Fibroblast of the conjunctiva (primary cell): ENCODE measurements around the gene IL22RA2.
"Not testable (repeated sequence)": the region's sequence is repeated elsewhere in the genome, so short reads cannot be mapped to it uniquely, and the experiment has no call there.

Source experiments
- DNase-seq: peaks from one replicate; pipeline ENCODE4 v3.0.0-alpha.2; 2010; ENCODE audit warnings: low read depth

IL22RA2 gene, protein sequence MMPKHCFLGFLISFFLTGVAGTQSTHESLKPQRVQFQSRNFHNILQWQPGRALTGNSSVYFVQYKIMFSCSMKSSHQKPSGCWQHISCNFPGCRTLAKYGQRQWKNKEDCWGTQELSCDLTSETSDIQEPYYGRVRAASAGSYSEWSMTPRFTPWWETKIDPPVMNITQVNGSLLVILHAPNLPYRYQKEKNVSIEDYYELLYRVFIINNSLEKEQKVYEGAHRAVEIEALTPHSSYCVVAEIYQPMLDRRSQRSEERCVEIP

DNA sequence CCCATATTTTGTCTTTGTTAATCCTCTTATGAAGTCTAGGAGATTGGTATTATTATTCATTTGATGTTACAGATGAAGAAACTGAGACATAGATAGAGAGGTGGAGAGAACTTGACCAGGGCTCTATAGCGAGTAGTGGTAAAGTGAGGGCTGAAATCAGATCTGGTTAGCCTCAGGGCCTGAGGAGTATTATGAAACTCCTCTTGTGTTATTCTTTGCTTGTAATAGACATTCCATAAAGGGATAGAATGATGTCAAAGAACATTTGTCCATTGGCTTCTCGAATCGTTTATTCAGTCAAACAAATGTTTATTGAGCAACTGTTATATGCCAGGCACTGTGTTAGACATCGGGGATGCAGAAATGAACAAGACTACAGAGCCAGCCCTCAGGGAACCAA is at the start of gene IL22RA2:
IL22RA2 (minus strand) TSS at position 144 of the 400 bp plus-strand sequence. CDS start 11,895 bp downstream, outside the sequence.
- no peak for DNase-seq

DNA sequence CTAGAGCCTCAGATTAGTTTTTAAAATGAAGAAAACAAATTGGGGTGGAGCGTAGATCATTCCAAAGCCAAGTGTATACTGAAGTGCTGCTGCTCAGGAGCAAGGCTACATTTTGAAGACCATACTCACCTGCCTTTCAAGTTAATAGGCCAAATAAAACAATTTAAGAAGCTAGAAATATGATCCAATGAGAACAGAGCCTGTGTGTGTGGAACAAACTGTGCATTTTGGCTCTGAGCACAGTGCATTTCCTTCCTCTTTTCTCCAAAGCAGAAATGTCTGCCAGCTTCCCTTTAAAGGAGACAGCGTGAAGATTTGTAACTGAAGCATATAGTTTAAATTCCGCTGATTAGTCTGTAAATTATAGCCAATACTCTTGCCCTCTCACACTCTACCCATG is 48.9 kb upstream of the IL22RA2 start:
- DNase-seq: no peak

DNA sequence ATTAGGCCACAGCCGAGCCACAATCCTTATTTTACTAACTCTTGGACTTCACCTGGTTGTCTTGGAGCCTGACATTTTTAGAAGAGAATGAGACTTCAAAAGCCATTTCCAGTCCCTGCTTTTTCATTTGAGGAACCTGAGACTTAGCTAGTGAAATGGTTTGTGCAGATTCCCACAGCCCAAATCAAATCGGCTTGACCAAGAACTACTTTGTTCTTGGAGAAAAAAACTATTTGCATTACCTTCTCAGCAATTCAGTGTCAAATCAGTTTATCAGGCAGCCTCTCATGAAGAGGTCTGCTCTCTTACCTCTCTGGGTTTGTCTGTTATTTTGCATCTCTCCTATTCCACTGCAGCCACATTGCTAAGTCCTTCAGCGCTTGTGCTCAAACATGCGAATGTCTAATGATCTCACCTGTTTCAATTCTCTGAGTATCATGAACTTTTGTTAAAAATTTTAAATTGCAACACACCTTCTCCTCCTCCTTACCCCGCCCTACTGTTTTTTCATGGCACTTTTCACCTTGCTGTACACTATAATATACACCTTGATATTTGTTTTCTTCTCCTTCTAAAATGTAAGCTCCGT is 46.3 kb upstream of the IL22RA2 start:
- DNase-seq: no peak

DNA sequence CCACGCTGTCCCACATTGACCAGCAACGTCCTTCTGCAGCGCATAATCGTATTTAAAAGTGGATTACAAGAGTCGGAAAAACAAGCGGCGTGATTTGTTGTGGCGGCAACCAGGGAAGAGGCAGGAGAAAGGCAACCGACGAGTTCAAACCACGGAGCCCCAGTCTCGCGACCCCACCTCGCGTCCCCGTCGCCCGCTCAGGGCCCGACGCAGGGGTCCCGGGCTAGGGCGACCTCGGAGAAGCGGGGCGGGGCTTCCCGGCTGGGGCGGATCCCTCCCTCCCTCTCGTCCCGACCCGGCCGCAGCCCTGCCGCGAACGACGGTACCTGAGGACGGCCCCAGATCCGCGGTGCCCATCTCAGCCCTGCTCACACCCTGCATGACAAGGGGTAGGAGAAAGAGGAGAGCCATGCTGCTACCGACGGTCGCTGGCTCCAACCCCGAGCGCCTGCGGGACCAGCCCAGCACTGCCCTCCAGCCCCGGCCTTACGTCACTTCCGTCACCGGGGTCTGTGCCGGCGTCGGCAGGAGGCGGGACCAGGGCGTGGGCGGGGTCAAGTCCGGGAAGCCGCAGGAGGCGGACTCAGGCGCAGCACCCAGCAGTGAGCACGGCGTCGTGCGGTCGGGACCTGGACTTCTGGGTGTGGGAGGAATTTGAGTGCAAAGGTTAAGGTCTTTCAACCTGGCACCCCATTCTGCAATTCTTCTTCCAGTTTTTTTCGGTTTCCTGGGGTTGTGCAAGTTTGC is 45.6 kb upstream of the IL22RA2 start, which contains the start of gene IFNGR1:
IFNGR1 (minus strand) TSS at position 469 of the 747 bp plus-strand sequence; CDS start at position 411, 58 bp downstream.
- peak; percentile 78 for DNase-seq

DNA sequence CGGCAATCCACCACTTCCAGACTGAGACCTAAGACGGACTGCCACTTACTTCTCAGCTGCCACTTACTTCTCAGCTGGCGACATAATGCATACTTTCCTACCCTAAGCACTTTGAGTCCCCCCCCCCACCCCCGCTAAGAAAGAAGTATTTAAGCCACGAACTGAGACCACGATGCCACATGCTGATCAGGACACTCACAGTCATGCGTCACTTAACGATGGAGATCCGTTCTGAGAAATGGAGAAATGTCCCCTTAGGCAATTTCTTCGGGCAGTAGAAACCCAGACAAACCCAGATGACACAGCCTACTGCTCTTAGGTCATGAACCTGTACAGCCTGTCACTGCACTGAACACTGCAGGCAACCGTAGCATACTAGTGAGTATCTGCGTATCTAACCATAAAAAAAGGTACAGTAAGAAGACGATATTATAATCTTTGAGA is 45.1 kb upstream of the IL22RA2 start:
- DNase-seq: no peak

DNA sequence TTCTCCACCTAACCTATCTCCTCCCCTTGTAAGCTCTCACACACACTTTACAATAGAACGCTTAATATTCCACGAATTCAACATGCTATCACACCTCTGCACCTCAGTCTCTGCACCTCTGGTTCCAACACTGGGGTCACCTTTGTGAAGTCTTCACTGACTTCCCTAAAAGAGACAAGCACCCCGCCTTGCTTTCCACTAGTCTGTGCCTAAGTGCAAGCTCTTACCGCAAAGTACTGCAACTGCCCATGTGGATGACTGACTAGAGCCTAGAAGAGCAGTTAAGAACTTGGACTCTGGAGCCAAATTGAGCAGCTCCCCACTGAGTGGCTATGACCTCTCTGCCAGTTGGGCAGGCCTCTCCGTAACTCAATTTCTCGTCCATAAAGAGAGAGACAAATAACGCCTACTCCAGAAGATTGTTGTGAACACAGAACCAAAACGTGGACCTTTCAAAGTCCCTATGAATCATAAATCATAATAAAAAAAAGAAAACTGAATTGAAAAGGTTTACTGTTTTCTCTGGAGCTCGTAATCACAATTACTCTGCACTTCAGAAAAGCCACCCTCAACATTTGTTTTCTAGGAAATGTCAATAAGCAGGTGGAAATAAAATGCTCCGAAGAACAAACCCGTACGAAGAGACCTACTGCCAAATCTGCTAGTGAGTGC is 44.5 kb upstream of the IL22RA2 start:
- DNase-seq: no peak

DNA sequence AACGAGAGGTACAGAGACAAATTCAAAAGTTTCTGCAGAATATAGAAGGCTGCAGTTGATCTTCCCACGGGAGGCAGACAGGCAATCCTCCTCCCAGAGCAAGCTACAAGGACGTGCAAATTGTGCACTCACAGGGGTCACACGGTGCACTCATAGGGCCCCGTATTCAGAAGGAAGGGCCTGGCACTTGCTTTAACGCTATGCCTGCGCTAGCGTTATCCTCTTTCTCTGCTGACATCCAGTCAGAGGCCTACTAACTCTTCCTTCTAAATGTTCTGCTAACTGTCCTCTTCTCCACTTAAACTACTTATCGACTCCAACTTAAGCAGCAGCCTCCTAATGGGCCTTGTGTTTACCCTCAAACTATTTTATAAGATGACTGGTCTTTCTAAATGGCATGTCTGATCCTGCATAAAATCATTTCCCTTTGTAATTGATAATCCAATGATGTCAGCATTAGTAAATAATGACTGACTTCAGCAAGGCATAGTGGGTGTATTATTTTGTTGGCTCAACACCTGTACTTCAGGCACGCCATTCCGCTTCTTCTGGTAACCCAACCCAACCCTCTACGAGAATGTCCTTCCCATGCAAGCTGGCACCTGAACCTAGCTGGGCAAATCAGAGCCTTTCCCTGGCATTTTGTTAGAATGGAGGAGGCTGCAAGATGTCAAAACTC is 43.6 kb upstream of the IL22RA2 start:
- DNase-seq: no peak

DNA sequence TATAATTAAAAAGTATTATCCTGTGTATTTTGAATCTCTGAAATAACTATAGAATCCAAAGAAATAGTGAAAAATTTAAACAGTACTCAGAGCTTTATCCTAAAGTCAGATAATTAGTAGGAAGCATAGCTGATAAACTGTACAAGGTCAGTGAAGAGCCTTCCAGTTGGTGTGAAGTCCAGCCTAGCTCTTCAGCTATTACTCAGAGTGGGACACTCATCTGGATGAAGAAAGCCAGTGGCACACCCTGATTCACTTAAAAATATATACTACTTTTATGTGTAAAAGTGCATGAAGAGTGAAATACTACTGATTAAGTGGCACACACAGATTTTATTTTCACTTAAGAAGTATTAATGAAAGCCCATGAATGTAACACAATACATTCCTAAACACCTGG is 42.7 kb upstream of the IL22RA2 start:
- DNase-seq: no peak

DNA sequence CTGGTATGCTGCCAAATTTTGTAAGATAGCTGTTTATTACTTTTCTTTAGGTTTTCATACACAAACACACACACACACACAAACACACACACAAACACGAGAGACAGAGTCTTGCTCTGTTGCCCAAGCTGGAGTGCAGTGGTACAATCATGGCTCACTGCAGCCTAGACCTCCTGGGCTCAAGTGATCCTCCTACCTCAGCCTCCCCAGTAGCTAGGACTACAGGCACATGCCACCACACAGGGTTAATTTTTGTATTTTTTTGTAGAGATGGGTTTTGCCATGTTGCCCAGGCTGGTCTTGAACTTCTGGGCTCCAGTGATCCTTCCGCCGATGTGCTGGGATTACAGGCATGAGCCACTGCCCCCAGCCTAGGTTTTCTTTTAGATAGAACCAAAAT is 42.2 kb upstream of the IL22RA2 start:
- DNase-seq: not testable (repeated sequence)

DNA sequence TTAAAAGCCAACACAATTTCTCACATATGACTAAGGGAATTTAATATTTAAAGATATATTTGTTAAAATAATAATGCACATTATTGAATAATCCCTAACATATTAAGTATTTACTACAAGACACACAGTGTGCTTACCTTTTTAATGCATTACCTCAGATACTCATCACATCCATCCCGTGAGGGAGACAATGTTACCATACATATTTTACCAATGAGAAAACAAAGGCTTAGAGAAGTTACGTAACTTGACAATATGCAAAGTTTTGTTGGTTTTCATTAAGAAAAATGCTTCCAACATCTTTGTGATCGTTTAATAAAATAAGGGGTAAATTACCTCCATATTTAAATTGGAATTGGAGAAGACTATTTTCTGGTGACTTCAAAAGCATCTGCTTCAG is 41.5 kb upstream of the IL22RA2 start:
- DNase-seq: no peak

DNA sequence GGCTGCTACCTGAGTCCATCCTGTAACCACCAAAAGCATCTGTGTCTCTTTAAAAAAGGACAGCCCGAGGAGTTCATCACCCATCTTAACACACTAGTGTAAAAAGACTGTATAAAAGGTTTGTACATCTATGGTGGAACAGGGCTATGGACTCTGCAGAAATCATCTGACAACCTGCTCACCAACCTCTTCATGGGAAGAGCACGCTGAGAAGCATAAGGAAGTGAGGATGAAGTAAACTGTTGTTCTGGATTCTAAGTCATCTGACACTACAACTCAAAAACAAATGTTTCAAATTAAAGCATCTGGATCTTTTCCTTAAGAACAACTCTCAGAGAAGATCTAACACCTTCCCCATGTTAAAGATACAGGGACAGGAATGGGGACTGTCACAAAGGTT is 40.4 kb upstream of the IL22RA2 start:
- no peak for DNase-seq

DNA sequence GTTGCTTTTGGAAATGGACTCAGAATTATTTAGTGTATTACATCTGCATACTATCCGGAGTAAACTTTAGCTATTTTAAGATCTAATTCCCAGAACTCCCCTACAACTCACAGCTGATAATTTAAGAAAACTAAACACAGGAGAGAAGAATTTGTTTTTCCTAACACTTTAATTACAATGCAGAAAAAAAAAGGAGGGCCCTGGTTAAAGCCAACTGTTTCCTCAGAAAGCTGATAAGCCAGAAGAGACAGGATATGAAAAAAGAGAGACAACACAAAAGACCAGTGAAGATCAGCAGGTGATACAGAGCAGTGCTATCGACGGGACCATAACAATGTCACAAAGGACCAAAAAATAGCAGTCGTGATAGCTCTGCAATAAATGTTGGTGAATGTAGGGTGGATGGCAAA is 39.9 kb upstream of the IL22RA2 start:
- no peak for DNase-seq

DNA sequence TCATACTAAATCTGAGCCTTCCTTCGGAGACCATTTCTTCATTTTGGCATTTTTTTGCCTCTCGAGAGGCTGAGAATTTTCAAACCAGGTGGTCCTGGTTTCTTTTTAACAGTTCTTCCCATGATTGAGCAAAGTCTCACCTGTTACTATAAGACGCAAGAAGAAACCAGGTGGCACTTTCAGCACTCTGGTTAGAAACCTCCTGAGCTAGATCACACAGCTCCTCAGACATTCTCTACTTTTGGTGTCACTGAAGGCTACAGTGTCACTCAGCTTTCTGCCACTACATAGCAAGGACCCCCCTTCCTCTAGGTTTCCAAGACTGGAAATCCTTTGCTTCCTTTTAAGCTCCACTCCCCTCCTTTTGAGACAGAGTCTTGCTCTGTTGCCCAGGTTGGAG is 38.5 kb upstream of the IL22RA2 start:
- DNase-seq: no peak

DNA sequence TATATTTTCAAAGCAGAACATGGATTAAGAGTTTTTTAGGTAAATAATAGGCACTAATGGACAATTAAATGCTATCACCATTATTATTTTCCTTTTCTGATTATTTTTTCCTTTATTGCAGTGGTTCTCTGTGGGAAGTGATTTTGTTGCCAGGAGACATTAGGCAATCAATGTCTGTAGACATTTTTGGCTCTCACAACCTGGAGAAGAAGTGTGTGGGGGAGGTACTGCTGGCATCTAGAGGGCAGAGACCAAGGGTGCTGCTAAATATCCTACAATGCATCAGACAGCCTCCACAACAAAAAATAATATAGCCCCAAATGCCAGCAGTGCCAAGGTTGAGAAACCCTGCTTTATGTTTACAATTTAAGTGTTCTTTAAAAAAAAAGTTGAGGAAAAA is 37.5 kb upstream of the IL22RA2 start:
- no peak for DNase-seq

DNA sequence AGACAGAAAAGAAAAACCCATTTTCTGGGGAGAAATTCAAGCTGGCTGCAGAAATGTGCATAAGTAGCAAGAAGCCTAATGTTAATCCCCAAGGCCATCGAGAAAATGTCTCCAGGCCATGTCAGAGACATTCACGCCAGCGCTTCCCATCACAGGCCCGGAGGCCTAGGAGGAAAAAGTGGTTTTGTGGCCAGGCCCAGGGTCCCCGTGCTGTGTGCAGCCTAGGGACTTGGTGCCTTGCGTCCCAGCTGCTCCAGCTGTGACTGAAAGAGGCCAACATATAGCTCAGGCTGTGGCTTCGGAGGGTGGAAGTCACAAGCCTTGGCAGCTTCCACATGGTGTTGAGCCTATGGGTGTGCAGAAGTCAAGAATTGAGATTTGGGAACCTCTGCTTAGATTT is 34.8 kb upstream of the IL22RA2 start:
- DNase-seq: no peak

DNA sequence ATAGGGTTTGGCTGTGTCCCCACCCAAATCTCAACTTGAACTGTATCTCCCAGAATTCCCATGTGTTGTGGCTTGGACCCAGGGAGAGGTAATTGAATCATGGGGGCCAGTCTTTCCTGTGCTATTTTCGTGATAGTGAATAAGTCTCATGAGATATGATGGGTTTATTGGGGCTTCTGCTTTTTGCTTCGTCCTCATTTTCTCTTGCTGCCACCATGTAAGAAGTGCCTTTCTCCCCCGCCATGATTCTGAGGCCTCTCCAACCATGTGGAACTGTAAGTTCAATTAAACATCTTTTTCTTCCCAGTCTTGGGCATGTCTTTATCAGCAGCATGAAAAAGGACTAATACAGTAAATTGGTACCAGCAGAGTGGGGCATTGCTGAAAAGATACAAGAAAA is 34.0 kb upstream of the IL22RA2 start:
- not testable (repeated sequence) for DNase-seq

DNA sequence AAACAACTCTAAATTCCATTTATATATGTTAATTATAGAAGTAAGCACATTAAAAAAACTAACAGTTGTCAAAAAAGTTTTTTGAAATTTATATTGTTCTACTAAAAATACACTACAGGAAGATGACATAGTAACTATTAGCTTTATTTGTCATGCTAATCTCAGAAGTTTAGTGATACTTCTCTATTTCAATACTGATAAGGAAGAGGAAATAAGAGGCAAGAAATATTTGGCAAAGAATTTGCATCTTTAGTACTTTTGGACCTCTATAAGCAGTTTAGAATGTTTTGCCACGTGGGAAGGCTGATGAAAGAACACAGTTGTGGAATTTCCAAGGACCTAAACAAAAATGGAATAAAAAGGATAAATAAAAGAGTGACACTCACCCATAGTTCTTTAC is 33.1 kb upstream of the IL22RA2 start:
- DNase-seq: no peak

DNA sequence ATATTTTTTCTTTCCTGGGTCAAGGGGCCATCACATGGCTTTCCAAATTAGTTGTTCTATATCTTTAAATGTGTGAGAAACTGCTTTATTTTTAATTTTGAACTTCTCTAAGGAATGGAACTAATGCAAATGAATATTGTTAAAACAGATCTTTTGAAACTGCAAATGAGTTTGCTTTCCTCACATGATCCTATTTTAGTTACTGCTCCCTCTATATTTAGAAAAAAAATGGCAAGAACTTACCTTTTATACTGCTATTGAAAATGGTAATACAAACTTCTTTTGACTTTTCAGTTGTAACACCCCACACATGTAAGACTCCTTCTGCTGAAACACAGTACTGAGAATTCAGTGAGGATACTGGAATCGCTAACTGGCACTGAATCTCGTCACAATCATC is 29.8 kb upstream of the IL22RA2 start:
- no peak for DNase-seq

DNA sequence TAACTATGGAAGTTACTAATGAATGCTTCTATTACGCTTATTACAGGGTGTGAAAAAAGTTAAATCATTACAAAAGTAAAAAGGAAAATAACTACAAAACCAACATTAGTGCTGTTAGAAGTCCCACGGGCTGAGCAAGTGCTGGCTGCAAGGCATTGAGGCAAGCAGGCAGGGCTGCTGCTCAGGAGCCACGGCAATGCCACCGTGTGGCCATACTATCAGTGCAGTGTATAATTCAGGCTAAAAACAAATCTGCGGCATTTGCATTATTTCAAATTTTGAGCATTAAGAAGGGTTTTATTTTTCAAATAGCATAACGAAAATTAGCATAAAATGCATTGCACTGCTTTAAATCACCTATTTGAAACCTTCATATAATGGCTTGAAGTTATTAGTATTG is 28.6 kb upstream of the IL22RA2 start:
- DNase-seq: no peak

DNA sequence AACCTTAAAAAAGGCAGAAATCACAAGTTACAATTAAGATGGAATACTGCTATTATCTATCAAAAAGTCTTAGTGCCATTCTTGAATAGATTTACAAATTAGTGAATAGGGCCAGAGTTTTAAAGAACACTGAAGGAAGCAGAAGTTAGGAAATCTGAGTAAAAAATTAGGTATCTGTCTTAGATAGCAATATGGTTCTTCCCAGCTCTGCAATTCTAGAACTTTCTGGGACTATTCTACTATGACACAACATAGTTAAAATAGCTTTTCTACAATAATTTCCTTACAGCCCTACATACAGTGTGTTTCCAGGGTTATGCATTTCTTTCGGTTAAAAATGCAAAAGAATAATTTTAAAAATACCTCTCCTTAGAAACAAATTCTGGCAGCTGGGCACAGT is 27.6 kb upstream of the IL22RA2 start:
- no peak for DNase-seq

DNA sequence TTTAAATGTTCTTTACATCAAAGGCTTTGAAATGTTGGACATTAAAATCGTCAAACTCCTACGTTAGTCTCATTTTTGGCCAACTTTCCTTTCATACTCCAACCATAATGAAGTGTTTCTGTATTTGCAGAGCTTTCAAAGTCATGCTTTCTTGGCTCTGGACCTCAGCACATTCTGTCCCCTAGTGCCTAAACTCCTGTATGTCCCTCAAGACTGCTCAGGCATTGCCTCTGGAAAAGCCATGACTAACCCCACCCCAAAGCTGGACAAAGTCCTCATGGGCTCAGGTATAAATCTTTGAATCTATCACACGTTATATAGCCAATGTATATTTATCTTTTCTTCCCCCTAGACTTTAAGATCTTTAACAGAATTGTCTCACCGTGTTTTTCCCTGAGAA is 26.8 kb upstream of the IL22RA2 start:
- DNase-seq: no peak
